Measurements from ENCODE around the gene SPATA20.

SPATA20 gene

GRCh38 chr17:50598487-50598886 lies 51.5 kb downstream of the SPATA20 start:
- Histone ChIP-seq H4K5ac (ENCODE audit: low read length) (no peak overlapping the region), H3K79me1 (ENCODE audit: low read length) (no peaks in the 10 kb centered on the region), H2BK120ac (ENCODE audit: low read depth, low read length) (no peak overlapping the region), H3K23ac (ENCODE audit: low read length) (no peak overlapping the region), H2BK15ac (replicated peaks; ENCODE audit: low read depth) (no peak overlapping the region), H2BK5ac (ENCODE audit: low read length) (no peak overlapping the region), H4K8ac (ENCODE audit: low read depth, low read length) (no peak overlapping the region), H3K4me2 (ENCODE audit: low read length) (no peak overlapping the region), H3K56ac (ENCODE audit: low read length) (no peak overlapping the region), H3K18ac (ENCODE audit: low read length) (no peak overlapping the region), H3K27ac (ENCODE audit: low read depth, low read length) (no peak overlapping the region), H3K27me3 (ENCODE audit: insufficient read depth, low read length, poor library complexity) (no peaks in the 10 kb centered on the region), H3K4me1 (ENCODE audit: control insufficient read depth, low read depth, low read length) (no peaks in the 10 kb centered on the region), H2AK5ac (ENCODE audit: low read length) (no peak overlapping the region), H3K9ac (ENCODE audit: low read length) (no peak overlapping the region), H3K79me2 (ENCODE audit: control insufficient read depth, insufficient read depth, low read length) (no peaks in the 10 kb centered on the region), H3K4me3 (ENCODE audit: low read length) (no peak overlapping the region), H3K36me3 (ENCODE audit: control insufficient read depth, insufficient read depth, low read length) (no peaks in the 10 kb centered on the region), H3K4ac (ENCODE audit: low read depth, low read length) (no peak overlapping the region)
- WGBS (ENCODE audit: extremely low coverage, insufficient coverage, low lambda C conversion rate) = no CpG with 5 or more reads among the region's 5 CpGs
- DNase-seq = no peak

DNA sequence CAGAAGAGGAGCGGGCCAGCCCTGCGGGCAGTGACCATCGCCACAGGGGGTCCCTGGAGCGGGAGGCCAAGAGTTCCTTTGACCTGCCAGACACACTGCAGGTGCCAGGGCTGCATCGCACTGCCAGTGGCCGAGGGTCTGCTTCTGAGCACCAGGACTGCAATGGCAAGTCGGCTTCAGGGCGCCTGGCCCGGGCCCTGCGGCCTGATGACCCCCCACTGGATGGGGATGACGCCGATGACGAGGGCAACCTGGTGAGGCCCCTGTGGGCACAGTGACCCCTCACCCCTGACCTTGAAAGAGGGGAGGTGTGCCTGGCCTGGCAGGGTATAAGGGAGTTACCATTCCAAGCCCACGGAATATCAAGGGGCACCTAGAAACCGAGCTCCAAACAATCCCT lies 52.6 kb downstream of the SPATA20 start:
- H3K4me3 ChIP-seq (ENCODE audit: low read length) = no peak overlapping the region
- H3K27ac ChIP-seq (ENCODE audit: low read depth, low read length) = no peak overlapping the region
- H3K36me3 ChIP-seq (ENCODE audit: control insufficient read depth, insufficient read depth, low read length) = no peaks in the 10 kb centered on the region
- H2BK5ac ChIP-seq (ENCODE audit: low read length) = no peak overlapping the region
- no peak overlapping the region for H2BK120ac ChIP-seq (ENCODE audit: low read depth, low read length)
- H3K9ac ChIP-seq (ENCODE audit: low read length) = no peak overlapping the region
- no peaks in the 10 kb centered on the region for H3K4me1 ChIP-seq (ENCODE audit: control insufficient read depth, low read depth, low read length)
- H3K56ac ChIP-seq (ENCODE audit: low read length) = no peak overlapping the region
- DNase-seq = no peak
- H2BK15ac ChIP-seq (replicated peaks; ENCODE audit: low read depth) = no peak overlapping the region
- no peaks in the 10 kb centered on the region for H3K79me2 ChIP-seq (ENCODE audit: control insufficient read depth, insufficient read depth, low read length)
- no peak overlapping the region for H3K4me2 ChIP-seq (ENCODE audit: low read length)
- no peaks in the 10 kb centered on the region for H3K27me3 ChIP-seq (ENCODE audit: insufficient read depth, low read length, poor library complexity)
- H4K5ac ChIP-seq (ENCODE audit: low read length) = no peak overlapping the region
- no peak overlapping the region for H3K23ac ChIP-seq (ENCODE audit: low read length)
- H3K18ac ChIP-seq (ENCODE audit: low read length) = no peak overlapping the region
- no peak overlapping the region for H4K8ac ChIP-seq (ENCODE audit: low read depth, low read length)
- no peak overlapping the region for H2AK5ac ChIP-seq (ENCODE audit: low read length)
- no peak overlapping the region for H3K4ac ChIP-seq (ENCODE audit: low read depth, low read length)
- no peaks in the 10 kb centered on the region for H3K79me1 ChIP-seq (ENCODE audit: low read length)
- WGBS (ENCODE audit: extremely low coverage, insufficient coverage, low lambda C conversion rate) = no CpG with 5 or more reads among the region's 15 CpGs

DNA sequence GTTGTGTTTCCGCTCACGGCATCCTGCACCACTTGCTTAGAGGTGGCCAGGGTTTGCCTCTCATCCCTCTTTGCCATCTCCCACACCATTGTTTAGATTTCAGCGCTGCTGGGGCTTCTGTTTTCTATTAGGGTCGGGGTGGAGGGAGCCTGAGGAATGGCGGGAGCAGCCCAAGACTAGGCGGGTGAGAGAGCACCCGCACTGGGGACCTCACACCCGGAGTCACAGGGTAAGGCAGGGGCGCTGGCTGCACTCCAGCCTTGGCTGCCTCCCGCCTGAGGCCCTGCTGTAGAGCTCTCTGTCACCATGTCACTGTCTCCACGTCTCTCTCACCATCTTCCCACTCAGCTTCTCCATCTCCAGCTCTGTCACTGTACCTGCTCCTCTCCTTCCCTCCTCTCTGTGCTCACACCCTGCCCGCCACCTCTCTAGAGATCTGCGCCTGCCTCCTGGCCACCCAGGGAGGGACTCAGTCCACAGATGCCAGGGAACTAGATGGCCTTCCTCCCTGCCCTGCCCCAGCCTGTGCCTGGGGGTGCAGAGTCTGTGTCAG lies 54.9 kb downstream of the SPATA20 start:
- no peak overlapping the region for H2BK5ac ChIP-seq (ENCODE audit: low read length)
- no peak for DNase-seq
- no peak overlapping the region for H3K9ac ChIP-seq (ENCODE audit: low read length)
- H3K79me2 ChIP-seq (ENCODE audit: control insufficient read depth, insufficient read depth, low read length) = no peaks in the 10 kb centered on the region
- no peak overlapping the region for H4K5ac ChIP-seq (ENCODE audit: low read length)
- H3K27ac ChIP-seq (ENCODE audit: low read depth, low read length) = no peak overlapping the region
- no peak overlapping the region for H3K4me3 ChIP-seq (ENCODE audit: low read length)
- H3K4me2 ChIP-seq (ENCODE audit: low read length) = no peak overlapping the region
- H3K56ac ChIP-seq (ENCODE audit: low read length) = no peak overlapping the region
- H3K4ac ChIP-seq (ENCODE audit: low read depth, low read length) = no peak overlapping the region
- no peak overlapping the region for H2BK120ac ChIP-seq (ENCODE audit: low read depth, low read length)
- no peak overlapping the region for H2BK15ac ChIP-seq (replicated peaks; ENCODE audit: low read depth)
- no peaks in the 10 kb centered on the region for H3K36me3 ChIP-seq (ENCODE audit: control insufficient read depth, insufficient read depth, low read length)
- no peaks in the 10 kb centered on the region for H3K27me3 ChIP-seq (ENCODE audit: insufficient read depth, low read length, poor library complexity)
- H3K4me1 ChIP-seq (ENCODE audit: control insufficient read depth, low read depth, low read length) = no peaks in the 10 kb centered on the region
- H2AK5ac ChIP-seq (ENCODE audit: low read length) = no peak overlapping the region
- H3K23ac ChIP-seq (ENCODE audit: low read length) = no peak overlapping the region
- WGBS (ENCODE audit: extremely low coverage, insufficient coverage, low lambda C conversion rate) = no CpG with 5 or more reads among the region's 13 CpGs
- no peak overlapping the region for H4K8ac ChIP-seq (ENCODE audit: low read depth, low read length)
- H3K18ac ChIP-seq (ENCODE audit: low read length) = no peak overlapping the region
- H3K79me1 ChIP-seq (ENCODE audit: low read length) = no peaks in the 10 kb centered on the region

- Histone ChIP-seq H3K36me3 (ENCODE audit: control insufficient read depth, insufficient read depth, low read length) (no peaks in the 10 kb centered on the region), H3K4me2 (ENCODE audit: low read length) (no peak overlapping the region), H4K8ac (ENCODE audit: low read depth, low read length) (no peak overlapping the region), H2AK5ac (ENCODE audit: low read length) (no peak overlapping the region), H3K79me1 (ENCODE audit: low read length) (no peaks in the 10 kb centered on the region), H3K79me2 (ENCODE audit: control insufficient read depth, insufficient read depth, low read length) (no peaks in the 10 kb centered on the region), H2BK15ac (replicated peaks; ENCODE audit: low read depth) (no peak overlapping the region), H3K27me3 (ENCODE audit: insufficient read depth, low read length, poor library complexity) (no peaks in the 10 kb centered on the region), H4K5ac (ENCODE audit: low read length) (no peak overlapping the region), H2BK5ac (ENCODE audit: low read length) (no peak overlapping the region), H3K23ac (ENCODE audit: low read length) (no peak overlapping the region), H3K18ac (ENCODE audit: low read length) (no peak overlapping the region), H3K4me1 (ENCODE audit: control insufficient read depth, low read depth, low read length) (no peaks in the 10 kb centered on the region), H3K56ac (ENCODE audit: low read length) (no peak overlapping the region), H3K4ac (ENCODE audit: low read depth, low read length) (no peak overlapping the region), H3K4me3 (ENCODE audit: low read length) (no peak overlapping the region), H2BK120ac (ENCODE audit: low read depth, low read length) (no peak overlapping the region), H3K9ac (ENCODE audit: low read length) (no peak overlapping the region), H3K27ac (ENCODE audit: low read depth, low read length) (no peak overlapping the region)
- no peak for DNase-seq
- WGBS (ENCODE audit: extremely low coverage, insufficient coverage, low lambda C conversion rate) = no CpG with 5 or more reads among the region's 18 CpGs
These were observed 55.9 kb downstream of the SPATA20 start for GRCh38 chr17:50602836-50603235.

DNA sequence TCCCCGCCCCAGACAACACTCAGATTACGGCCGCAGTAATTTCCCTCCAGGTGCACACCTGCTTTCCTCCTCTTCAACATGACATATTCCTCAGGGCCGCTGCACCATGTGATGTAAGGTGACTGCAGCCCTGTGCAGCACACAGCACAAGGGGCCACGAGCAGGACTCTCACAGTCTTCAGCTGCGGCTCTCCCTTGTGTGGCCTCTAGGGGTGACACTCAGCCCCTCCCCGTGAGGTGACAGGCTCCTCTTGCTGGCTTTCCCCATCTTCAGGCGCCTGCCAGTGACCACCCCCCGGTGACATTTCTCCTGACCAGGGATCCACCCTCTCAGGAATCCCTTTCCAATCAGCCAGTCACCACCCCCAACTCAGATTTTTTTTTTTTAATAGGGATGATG lies 56.4 kb downstream of the SPATA20 start:
- no peak overlapping the region for H3K27ac ChIP-seq (ENCODE audit: low read depth, low read length)
- no peaks in the 10 kb centered on the region for H3K36me3 ChIP-seq (ENCODE audit: control insufficient read depth, insufficient read depth, low read length)
- no peak overlapping the region for H3K4me3 ChIP-seq (ENCODE audit: low read length)
- no peak overlapping the region for H3K56ac ChIP-seq (ENCODE audit: low read length)
- H2BK5ac ChIP-seq (ENCODE audit: low read length) = no peak overlapping the region
- H2AK5ac ChIP-seq (ENCODE audit: low read length) = no peak overlapping the region
- no peaks in the 10 kb centered on the region for H3K79me2 ChIP-seq (ENCODE audit: control insufficient read depth, insufficient read depth, low read length)
- no peak overlapping the region for H3K4me2 ChIP-seq (ENCODE audit: low read length)
- WGBS (ENCODE audit: extremely low coverage, insufficient coverage, low lambda C conversion rate) = no CpG with 5 or more reads among the region's 9 CpGs
- no peaks in the 10 kb centered on the region for H3K27me3 ChIP-seq (ENCODE audit: insufficient read depth, low read length, poor library complexity)
- H3K23ac ChIP-seq (ENCODE audit: low read length) = no peak overlapping the region
- H4K5ac ChIP-seq (ENCODE audit: low read length) = no peak overlapping the region
- H2BK15ac ChIP-seq (replicated peaks; ENCODE audit: low read depth) = no peak overlapping the region
- H3K18ac ChIP-seq (ENCODE audit: low read length) = no peak overlapping the region
- no peak overlapping the region for H3K9ac ChIP-seq (ENCODE audit: low read length)
- H3K4ac ChIP-seq (ENCODE audit: low read depth, low read length) = no peak overlapping the region
- no peak overlapping the region for H4K8ac ChIP-seq (ENCODE audit: low read depth, low read length)
- DNase-seq = peak; percentile 35
- H2BK120ac ChIP-seq (ENCODE audit: low read depth, low read length) = no peak overlapping the region
- no peaks in the 10 kb centered on the region for H3K4me1 ChIP-seq (ENCODE audit: control insufficient read depth, low read depth, low read length)
- no peaks in the 10 kb centered on the region for H3K79me1 ChIP-seq (ENCODE audit: low read length)

GRCh38 chr17:50604513-50604912 lies 57.5 kb downstream of the SPATA20 start:
- Histone ChIP-seq H3K79me1 (ENCODE audit: low read length) (no peaks in the 10 kb centered on the region), H2BK5ac (ENCODE audit: low read length) (no peak overlapping the region), H3K27ac (ENCODE audit: low read depth, low read length) (no peak overlapping the region), H2BK120ac (ENCODE audit: low read depth, low read length) (no peak overlapping the region), H2AK5ac (ENCODE audit: low read length) (no peak overlapping the region), H4K8ac (ENCODE audit: low read depth, low read length) (no peak overlapping the region), H3K79me2 (ENCODE audit: control insufficient read depth, insufficient read depth, low read length) (no peaks in the 10 kb centered on the region), H3K36me3 (ENCODE audit: control insufficient read depth, insufficient read depth, low read length) (no peaks in the 10 kb centered on the region), H3K56ac (ENCODE audit: low read length) (peak overlapping the region; percentile 70), H3K4me3 (ENCODE audit: low read length) (no peak overlapping the region), H3K27me3 (ENCODE audit: insufficient read depth, low read length, poor library complexity) (no peaks in the 10 kb centered on the region), H4K5ac (ENCODE audit: low read length) (no peak overlapping the region), H2BK15ac (replicated peaks; ENCODE audit: low read depth) (no peak overlapping the region), H3K4me2 (ENCODE audit: low read length) (no peak overlapping the region), H3K4me1 (ENCODE audit: control insufficient read depth, low read depth, low read length) (no peaks in the 10 kb centered on the region), H3K18ac (ENCODE audit: low read length) (no peak overlapping the region), H3K9ac (ENCODE audit: low read length) (no peak overlapping the region), H3K4ac (ENCODE audit: low read depth, low read length) (no peak overlapping the region), H3K23ac (ENCODE audit: low read length) (no peak overlapping the region)
- WGBS (ENCODE audit: extremely low coverage, insufficient coverage, low lambda C conversion rate) = no CpG with 5 or more reads among the region's 13 CpGs
- no peak for DNase-seq

All from mesendoderm (in vitro differentiated cells).